Measurements from ENCODE around the gene ADORA2A.

The ADORA2A gene

DNA sequence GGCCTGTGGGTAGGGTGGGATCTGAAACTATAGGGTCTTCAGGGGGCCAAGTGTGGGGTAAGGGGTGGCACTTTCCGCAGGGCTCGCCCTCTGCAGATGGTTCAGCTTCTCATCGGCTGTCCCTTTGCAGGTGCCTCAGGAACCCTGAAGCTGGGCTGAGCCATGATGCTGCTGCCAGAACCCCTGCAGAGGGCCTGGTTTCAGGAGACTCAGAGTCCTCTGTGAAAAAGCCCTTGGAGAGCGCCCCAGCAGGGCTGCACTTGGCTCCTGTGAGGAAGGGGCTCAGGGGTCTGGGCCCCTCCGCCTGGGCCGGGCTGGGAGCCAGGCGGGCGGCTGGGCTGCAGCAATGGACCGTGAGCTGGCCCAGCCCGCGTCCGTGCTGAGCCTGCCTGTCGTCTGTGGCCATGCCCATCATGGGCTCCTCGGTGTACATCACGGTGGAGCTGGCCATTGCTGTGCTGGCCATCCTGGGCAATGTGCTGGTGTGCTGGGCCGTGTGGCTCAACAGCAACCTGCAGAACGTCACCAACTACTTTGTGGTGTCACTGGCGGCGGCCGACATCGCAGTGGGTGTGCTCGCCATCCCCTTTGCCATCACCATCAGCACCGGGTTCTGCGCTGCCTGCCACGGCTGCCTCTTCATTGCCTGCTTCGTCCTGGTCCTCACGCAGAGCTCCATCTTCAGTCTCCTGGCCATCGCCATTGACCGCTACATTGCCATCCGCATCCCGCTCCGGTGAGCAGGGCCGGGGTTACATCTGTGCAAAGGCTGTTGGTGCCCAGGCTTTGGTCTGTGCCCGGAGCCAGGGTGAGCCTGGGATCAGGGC is 5.8 kb downstream of the ADORA2A start:
- no peak for DNase-seq (ENCODE audit: low read depth in 2 of 2)

DNA sequence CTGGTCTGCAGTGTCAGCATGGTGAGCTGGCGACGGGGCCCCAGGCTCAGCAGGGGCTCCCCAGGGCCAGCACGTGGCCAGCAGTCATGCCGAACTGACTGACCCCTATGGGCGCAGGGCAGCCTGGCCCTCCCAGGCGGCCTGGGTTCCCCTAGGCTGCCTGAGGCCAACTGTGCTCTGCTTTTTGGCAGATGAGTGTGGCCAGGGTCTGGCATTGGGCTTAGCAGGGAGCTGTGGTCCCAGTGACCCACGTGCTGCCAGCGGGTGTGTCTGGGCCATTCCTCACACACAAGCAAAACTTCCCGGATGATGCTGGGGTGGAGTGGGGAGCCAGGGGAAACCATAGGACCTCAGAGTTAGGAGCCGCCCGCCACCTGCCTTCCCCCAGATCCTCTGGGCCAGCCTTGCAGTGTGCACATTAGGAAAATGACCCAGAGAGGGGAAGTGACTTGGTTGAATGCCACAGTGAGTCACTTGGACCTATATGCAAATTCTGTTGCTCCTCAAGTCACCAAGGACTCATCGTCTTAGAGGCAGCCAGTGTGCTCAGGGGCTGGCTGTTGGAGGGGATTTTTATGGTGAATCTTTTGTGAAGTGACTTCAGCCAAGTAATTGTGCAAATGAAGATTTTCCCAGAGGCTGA is 6.5 kb downstream of the ADORA2A start:
- no peak for DNase-seq (ENCODE audit: low read depth in 2 of 2)

- DNase-seq (ENCODE audit: low read depth in 2 of 2), result peak; percentile 49 to 60
These were observed 7.3 kb downstream of the ADORA2A start for GRCh38 chr22:24434471-24435322.

DNA sequence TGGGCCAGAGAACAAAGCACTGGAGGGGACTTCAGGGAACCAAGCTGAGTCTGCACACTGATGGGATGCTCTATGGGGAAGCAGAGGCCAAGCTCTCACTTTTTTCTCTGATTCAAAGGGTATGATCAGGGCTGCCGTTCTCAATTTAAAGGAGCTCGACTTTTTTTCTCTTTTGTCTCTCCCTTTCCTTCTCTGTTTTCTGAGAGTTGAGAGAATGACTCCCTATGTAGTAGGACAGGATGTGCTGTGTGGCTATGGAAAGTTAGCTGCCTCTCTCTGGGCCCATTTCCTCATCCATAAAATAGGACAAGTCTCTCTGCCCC is 7.9 kb downstream of the ADORA2A start:
- no peak for DNase-seq (ENCODE audit: low read depth in 2 of 2)

- DNase-seq (ENCODE audit: low read depth in 2 of 2), result no peak
These were observed 8.5 kb downstream of the ADORA2A start for GRCh38 chr22:24435861-24436371.

DNA sequence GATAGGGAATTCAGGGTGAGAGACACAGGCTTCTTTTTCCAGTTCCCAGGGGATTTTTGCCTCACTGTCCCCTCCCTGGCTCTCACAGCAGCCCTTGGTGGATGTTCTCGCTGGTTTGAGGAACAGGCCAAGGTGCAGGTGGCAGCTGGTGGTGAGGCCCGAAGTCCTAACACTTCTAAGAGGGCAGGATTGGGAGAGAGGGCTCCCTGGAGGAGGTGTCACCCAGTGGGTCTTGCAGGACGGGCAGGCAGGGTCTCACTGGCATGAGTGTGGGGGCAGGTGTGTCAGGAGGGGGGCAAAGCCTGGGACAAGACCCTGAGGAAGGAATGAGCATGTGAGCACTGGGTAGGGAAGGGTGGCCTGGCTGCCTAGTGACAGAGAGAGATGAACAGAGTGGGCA is 9.2 kb downstream of the ADORA2A start:
- no peak for DNase-seq (ENCODE audit: low read depth in 2 of 2)

- no peak for DNase-seq (ENCODE audit: low read depth in 2 of 2)
These were observed 9.7 kb downstream of the ADORA2A start for GRCh38 chr22:24437091-24437490.

GRCh38 chr22:24437741-24438328 is 10.4 kb downstream of the ADORA2A start:
- no peak for DNase-seq (ENCODE audit: low read depth in 2 of 2)

- no peak for DNase-seq (ENCODE audit: low read depth in 2 of 2)
These were observed 12.9 kb downstream of the ADORA2A start for GRCh38 chr22:24440270-24440717.

DNA sequence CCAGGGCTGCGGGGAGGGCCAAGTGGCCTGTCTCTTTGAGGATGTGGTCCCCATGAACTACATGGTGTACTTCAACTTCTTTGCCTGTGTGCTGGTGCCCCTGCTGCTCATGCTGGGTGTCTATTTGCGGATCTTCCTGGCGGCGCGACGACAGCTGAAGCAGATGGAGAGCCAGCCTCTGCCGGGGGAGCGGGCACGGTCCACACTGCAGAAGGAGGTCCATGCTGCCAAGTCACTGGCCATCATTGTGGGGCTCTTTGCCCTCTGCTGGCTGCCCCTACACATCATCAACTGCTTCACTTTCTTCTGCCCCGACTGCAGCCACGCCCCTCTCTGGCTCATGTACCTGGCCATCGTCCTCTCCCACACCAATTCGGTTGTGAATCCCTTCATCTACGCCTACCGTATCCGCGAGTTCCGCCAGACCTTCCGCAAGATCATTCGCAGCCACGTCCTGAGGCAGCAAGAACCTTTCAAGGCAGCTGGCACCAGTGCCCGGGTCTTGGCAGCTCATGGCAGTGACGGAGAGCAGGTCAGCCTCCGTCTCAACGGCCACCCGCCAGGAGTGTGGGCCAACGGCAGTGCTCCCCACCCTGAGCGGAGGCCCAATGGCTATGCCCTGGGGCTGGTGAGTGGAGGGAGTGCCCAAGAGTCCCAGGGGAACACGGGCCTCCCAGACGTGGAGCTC is 13.5 kb downstream of the ADORA2A start:
- DNase-seq (ENCODE audit: low read depth in 2 of 2), result no peak

DNA sequence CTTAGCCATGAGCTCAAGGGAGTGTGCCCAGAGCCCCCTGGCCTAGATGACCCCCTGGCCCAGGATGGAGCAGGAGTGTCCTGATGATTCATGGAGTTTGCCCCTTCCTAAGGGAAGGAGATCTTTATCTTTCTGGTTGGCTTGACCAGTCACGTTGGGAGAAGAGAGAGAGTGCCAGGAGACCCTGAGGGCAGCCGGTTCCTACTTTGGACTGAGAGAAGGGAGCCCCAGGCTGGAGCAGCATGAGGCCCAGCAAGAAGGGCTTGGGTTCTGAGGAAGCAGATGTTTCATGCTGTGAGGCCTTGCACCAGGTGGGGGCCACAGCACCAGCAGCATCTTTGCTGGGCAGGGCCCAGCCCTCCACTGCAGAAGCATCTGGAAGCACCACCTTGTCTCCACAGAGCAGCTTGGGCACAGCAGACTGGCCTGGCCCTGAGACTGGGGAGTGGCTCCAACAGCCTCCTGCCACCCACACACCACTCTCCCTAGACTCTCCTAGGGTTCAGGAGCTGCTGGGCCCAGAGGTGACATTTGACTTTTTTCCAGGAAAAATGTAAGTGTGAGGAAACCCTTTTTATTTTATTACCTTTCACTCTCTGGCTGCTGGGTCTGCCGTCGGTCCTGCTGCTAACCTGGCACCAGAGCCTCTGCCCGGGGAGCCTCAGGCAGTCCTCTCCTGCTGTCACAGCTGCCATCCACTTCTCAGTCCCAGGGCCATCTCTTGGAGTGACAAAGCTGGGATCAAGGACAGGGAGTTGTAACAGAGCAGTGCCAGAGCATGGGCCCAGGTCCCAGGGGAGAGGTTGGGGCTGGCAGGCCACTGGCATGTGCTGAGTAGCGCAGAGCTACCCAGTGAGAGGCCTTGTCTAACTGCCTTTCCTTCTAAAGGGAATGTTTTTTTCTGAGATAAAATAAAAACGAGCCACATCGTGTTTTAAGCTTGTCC is 14.3 kb downstream of the ADORA2A start:
- no peak for DNase-seq (ENCODE audit: low read depth in 2 of 2)

DNA sequence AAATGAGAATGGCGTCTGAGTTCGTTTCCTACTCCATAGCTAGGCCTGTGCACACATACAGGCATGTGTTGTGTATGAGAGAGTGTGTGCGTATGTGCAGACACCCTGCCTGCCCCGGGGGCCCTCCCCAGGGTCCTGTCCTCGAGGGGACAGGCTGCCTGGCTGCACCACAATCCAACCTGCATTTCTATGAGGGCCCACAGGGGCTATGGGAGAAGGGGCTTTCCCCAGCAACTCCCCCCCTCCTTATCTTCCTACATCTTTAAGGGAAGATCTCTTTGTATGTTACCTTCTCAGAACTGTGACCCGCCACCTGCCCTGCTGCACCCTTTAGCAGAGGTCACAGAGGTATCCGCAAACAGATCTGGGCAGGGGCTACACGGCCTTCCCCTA is 14.9 kb downstream of the ADORA2A start:
- DNase-seq (ENCODE audit: low read depth in 2 of 2), result no peak

GRCh38 chr22:24443668-24444067 is 16.3 kb downstream of the ADORA2A start:
- DNase-seq (ENCODE audit: low read depth in 2 of 2), result no peak

- DNase-seq (ENCODE audit: low read depth in 2 of 2), result no peak
These were observed 16.9 kb downstream of the ADORA2A start for GRCh38 chr22:24444251-24444650.

DNA sequence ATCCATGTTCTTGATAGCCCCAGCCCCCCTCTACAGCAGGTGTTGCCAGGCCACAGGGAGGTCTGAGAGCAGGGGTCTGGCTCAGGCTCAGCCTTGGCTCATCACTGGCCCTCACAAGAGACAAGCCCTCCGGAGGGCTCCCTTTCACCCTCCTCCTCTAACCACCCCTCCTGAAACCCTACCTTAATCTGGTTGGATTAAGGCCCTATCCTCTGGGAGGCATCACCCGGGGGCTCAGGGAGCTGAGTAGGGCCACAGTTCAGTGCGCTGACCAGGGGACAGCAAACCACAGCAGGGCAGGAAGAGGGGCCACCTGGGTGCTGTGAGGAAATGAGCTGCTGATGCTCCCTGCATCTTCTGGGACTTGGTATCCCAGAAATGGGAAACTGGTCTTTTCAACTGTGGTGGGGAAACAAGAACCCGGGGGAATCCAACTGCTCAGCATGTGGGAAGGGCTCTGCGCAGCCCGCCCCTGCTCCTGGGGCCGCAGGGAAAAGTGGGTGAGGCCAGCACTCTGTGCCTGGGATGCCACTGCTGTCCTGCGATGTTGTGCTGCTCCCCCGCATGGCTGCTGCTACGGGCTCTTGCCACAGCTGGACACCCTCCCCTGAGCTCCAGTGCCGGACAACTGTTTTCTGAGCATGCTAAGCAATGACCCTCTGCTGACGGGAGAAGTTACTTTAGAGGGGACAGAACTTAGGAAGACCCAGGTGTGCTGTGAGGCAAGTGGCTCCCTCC is 17.5 kb downstream of the ADORA2A start:
- no peak for DNase-seq (ENCODE audit: low read depth in 2 of 2)

- DNase-seq (ENCODE audit: low read depth in 2 of 2), result no peak
These were observed 18.3 kb downstream of the ADORA2A start for GRCh38 chr22:24445481-24446259.

- no peak for DNase-seq (ENCODE audit: low read depth in 2 of 2)
These were observed 18.8 kb downstream of the ADORA2A start for GRCh38 chr22:24446260-24446611.

GRCh38 chr22:24450610-24451009 is 23.2 kb downstream of the ADORA2A start:
- DNase-seq (ENCODE audit: low read depth in 2 of 2), result no peak

DNA sequence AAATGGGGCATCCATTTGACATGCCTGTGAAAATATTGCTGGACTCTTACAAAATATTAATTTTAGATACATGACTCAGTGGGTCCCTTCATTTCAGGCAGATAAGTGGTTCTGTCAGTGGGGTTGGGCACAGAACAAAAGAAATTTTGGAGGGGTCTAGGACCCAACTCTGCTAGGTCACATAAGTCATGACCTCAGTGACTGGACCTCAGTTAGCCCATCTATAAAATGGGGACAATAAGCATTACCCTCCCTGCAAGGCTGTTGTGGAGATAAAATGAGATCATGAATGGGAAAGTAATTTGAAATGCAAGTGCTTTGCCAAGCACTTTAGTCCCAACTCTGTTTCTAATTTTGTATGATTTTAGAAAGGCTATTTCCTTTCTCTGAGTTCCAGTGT is 23.8 kb downstream of the ADORA2A start:
- DNase-seq (ENCODE audit: low read depth in 2 of 2), result no peak

All from stimulated activated CD4-positive, alpha-beta T cell treated with anti-CD3 and anti-CD28 coated beads, Interleukin-4, amount 100 ng/mL, for 48 hours (primary cell).